ENCODE measurements around the gene FAM50B.
"Not testable (repeated sequence)": the region's sequence is repeated elsewhere in the genome, so short reads cannot be mapped to it uniquely, and the experiment has no call there.

The FAM50B gene

DNA sequence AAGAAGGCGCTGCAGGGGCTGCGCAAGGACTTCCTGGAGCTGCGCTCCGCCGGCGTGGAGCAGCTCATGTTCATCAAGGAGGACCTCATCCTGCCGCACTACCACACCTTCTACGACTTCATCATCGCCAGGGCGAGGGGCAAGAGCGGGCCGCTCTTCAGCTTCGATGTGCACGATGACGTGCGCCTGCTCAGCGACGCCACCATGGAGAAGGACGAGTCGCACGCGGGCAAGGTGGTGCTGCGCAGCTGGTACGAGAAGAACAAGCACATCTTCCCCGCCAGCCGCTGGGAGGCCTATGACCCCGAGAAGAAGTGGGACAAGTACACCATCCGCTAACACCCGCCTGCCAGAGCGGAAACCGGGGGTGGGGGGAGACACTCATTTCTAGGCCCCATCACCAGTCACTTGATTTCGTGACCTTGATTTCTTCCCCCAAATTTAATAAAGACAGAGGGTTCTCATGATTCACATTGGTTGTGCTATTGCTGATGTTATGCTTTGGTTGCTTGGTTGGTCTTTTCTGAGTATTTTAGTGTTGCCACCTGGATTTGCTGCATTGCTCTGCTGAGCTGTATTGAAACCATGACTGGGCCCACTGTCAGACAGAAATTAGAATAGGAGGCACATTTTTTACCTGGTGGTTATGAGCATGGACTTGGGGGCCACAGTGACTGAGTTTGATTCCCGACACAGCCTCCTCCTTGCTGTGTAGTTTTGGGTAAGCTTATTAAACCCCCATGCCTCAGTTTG is 1.5 kb downstream of the FAM50B start:
- DNase-seq = no peak

DNA sequence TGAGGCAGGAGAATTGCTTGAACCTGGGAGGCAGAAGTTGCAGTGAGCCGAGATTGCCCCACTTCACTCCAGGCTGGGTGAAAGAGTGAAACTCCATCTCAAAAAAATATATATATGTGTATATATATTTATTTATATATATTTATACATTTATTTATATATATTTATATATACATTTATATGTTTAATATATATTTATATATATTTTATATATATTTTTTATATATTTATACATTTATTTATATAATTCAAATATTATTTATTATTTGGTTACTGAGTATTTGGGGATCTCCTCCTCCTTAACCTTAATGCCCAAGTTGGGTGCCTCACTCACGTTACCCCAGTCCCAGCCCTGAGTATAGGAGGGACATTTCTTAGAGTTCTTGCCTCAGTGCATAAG is 2.7 kb downstream of the FAM50B start:
- no peak for DNase-seq

DNA sequence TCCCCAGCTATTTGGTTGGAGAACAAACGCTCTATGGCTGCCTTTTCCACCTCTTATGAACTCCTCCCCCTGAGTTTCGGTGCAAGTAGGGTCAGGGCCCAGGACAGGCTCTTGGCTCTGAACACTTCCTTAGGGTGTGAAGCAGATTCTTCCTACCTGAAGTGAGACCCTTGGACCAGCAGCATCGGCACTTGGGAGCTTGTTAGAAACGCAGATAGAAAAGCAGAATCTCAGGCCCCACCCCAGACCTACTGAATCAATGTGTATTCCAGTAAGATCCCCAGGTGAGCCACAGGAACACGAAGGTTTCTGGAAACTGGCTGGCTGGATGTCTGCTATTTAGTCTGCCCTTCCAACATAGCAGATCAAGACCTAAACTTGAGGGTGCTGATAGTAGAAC is 3.2 kb downstream of the FAM50B start:
- no peak for DNase-seq

DNA sequence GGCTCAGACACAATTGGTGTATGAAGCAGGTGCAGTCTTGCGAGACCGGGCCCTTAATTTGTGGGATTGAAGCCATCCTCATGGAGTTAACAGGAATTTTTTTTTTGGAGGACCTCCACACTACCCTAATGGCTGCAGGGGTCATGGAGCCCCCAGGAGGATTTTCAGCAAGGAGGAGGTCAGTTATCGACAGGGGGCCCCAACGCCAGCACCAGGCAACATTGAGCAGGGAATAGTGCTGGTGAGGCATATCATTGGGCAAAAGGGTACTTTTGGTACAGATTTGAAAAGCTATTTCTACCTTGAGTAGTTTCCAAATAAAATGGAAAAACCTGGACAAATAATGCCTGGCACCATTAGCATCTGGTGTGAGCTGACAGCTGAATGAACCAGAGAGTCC is 6.7 kb downstream of the FAM50B start:
- DNase-seq = no peak

DNA sequence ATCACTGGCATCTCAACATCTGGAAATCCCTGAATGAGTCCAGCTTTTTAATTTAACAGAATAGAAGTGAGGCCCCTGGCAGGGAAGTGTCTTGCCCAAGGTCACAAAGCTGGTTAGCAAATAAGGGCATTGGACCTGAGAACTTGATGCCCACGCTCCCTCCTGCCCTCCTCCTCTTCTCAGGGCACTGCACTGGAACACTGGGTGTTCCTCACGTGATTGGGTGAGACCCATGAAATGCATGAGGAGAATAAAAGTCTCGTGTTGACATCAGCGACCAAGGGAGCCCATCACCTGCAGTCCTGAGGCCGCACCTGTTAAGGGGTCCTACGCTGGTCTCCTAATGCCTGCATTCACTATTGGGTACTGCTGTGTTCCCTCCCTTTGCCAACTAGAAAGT is 7.4 kb downstream of the FAM50B start:
- no peak for DNase-seq

DNA sequence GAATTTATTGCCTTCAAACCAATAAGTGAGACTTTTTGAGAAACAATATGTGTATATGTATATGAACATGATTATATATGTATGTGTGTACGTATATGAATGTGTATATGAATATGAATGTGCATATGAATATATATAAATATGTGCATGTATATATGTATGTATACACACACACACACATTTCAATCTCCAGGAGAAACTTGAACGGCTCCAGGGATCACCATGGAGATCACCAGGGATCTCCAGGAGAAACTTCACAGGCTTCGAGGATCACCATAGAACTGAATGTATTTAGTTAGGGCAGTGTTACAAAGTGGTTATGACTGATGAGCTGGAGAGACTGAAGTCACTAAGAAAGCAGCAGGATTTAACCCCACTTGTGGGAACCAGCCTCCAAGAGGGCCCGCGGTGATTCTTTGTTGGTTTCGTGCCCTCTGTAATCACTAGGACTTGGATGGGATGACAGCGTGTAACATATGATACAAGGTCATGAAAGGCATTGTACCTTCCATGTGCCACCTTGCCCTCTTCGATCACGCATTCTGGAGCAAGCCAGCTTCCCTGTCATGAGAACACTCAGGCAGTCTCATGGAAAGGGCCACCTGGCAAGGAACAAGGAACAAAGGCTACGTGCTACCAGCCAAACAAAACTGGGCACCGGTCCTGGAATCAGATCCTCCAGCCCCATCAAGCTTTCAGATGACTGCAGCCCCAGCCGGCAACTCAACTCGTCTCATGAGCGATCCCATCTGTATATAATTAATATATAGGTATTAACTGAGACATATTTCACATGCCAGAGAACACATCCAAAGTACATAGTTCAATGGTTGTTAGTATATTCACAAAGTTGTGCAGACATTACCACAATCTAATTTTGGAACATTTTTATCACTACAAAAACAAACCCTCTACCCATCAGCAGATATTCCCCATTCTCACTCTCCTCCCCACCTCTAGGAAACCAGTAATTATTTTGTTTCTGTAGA is 8.6 kb downstream of the FAM50B start:
- no peak for DNase-seq

DNA sequence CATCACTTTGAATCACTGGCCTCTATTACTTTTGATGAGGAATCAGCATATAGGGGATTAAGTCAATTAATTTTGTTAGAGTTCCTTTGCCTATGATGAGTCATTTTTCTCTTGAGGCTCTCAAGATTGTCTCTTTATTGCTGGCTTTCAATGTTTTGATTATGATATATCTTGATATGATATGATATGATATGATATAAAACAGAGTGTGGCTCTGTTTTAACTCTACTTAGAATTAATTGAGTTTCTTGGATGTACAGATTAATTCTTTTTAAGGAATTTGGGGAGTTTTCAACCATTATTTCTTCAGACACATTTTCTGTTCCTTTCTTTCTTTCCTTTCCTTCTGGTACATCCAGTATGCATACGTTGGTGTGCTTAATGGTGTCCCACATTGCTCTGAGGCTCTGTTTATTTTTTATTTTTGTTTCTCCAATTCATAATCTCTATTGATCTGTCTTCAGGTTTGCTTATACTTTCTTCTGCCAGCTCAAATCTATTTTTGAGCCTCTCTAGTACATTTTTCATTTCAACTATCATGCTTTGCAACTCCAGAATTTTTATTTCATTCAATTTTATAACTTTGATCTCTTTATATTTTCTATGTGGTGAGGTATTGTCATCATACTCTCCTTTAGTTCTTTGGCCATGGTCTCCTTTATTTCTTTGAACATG is 10.8 kb downstream of the FAM50B start:
- no peak for DNase-seq

DNA sequence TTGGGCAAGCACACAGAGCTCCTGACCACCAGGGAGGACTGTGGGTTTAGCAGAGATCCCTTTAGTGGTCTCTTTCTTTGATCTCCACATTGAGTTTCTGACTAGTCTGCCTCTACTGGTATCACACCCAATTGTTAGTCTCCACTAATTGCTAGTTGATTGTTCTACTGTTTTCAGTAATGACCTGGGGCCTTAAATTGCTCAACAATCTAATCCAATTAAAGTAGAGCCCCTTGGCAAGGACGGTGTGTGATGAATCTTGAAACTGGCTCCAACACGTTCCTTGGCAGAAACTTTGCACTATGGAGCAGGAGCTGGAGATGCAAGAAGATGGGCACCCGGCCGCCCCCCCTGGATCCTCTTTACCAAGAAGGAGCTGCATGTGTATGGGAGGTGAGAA is 12.3 kb downstream of the FAM50B start:
- DNase-seq = no peak

DNA sequence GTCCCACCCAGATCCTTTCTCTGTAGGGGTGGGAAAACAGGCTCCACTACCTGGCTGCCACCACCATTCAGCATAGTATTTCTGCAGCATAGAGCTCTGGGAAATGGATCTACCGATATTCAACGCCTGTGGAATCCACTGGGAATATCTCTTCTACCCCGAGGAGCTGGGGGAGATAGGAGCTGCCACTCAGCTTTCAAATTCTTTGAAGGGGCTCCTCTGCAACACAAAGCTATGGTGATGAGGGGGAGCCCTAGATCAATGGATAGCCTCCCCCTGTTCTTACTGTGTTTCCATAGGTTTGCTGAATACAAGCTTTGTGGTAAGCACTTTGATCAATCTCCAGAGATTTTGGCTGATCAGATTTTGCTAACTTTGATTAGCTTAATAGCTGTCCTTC is 12.9 kb downstream of the FAM50B start:
- no peak for DNase-seq

DNA sequence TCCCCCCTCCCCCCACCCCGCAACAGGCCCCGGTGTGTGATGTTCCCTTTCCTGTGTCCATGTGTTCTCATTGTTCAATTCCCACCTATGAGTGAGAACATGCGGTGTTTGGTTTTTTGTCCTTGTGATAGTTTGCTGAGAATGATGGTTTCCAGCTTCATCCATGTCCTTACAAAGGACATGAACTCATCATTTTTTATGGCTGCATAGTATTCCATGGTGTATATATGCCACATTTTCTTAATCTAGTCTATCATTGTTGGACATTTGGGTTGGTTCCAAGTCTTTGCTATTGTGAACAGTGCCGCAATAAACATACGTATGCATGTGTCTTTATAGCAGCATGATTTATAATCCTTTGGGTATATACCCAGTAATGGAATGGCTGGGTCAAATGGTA is 14.1 kb downstream of the FAM50B start:
- DNase-seq = not testable (repeated sequence)

DNA sequence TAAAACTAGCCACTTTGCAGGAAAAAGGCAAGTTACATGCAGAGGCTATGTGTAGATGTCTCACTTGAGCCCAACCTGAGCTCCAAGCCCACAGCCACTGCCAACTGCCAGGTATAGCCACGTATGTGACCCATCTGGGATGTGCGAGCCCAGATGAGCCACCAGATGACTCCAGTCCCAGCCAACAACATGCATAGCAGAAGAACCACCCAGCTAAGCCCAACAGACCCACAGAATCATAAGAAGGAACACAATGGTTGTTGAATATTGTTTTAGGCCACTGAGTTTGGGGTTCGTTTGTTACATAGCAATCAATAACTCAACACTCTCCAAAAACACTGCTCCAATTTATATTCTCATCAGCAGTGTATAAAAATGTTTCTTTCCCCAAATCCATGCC is 16.3 kb downstream of the FAM50B start:
- no peak for DNase-seq

DNA sequence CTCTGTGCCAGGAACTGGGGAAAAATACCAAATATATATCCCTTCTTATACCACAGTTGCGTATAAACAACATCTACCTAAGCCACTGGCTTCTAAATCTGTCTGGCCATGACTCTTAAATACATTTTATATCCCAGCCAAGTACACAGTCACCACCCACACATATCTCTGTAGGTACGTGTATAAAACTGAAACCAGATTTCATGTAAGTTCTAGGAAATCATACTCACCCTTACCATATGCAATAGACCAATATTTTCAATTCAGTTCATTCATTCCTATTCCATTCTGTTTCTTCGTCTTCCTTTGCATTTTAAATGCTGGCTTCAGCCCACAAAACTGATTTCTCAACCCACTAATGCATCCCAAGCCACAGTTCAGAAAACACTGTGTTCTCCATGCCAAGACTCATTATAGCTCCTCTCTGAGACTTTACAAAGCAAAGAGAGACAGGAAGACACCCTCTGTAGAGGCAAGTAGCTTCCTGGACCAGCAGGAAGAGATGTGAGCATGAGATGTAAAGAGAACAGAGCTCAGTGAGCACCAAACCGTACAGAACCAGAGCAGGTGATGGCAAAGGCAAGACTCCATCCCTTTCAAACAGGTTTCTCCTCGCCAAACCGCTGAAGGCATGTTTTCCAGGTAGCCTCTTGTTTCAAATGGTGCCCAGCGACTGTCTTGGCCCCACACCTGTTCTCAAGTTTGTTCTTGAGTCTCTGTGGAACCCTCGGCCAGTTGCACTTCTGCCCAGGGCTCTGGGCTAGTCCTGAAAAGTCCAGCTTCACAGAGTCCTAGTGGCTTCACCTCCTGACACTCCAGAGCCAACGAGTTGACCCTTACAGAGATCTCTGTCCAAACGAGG is 18.7 kb downstream of the FAM50B start:
- DNase-seq = no peak

DNA sequence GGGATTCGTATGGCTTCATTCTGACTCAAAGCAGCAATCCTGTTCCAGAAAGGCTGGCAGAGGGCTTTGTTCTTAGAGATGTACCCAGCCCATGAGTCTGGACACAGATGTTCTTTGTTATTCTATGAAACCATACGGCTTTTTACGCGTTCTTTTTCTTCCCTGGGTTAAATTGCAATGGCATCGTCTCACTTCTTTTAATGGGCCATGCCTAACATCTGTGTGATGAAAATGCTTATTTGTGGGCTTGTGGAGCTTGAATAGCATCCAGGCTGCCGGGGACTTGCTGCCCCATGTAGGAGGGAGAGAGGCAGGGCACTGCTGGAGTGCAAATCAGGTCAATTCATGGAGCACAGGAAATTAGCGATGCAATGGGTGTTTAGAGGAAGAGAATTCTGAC is 19.4 kb downstream of the FAM50B start:
- DNase-seq = no peak

DNA sequence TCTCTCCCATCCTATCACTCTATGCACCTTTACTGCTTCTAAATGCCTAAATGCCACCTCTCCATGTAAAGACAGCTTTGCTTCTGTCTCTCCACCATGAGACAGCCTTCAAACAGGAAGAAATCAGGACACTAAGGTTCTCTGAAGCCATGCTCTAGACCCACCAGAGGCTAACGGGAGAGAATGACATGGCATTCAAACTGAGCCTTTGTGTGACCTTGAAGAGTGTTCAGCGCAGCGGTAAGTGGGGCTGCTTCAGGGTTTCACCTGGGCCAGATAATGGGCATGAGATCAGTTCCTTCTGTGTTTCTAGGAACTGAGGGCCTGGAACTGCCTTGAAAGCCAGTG is 20.1 kb downstream of the FAM50B start:
- no peak for DNase-seq

DNA sequence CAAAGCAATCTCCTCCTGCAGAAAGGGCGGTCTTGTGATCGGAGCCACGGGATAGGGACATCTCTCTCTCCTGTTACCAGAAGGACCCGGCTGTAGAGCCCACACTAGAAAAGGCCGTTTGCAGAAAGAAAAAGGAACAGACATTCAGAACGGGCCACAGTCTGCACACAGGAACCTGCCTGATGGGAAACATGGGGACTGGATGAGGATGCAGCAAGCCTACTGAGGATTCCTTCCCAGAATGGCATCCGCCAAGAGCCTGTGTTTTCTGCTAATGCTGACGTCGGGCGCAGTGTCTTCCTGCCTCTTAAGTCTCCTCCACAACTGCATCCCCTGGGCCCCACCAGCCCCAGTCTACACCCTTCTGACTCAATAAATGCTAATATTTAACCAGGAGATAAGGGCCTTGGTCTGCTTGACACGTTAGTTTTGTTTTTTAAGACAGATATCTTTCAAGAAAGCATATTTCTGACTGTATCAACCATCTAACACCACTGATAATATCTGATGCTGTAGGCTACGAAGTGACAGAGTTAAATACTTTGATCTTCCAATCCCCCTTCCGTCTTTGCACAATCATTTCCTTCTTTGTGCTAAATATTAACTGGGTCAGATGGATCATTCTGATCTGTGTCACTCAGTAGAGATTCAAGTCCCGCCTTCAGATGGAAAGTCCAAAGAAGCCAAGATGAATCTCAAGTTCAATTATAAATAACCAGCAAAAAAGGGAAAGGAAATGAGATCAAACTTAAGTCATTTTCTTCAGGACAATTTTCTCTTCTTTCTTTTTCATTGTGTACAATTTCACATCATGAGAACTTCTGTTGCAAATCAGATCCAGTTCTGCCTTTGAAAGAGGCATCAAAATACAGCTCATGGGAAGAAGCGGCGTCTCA is 20.7 kb downstream of the FAM50B start:
- DNase-seq = no peak

DNA sequence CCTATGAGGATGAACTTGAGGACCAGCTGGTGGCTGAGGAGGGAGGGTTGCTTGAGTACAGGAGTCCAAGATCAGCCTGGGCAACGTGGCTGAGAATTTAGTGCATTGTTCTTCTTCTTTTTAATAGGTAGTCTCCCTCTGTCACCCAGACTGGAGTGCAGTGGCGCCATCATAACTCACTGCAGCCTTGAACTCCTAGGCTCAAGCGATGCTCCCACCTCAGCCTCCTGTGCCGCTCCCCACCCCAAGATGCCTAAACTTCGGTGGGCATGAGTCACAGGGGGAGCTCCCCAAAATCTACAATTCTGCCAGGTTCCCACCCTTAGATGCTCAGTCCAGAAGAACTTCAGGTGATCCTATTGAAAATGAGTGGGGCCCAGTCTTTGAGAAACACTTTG is 21.4 kb downstream of the FAM50B start:
- DNase-seq = no peak

DNA sequence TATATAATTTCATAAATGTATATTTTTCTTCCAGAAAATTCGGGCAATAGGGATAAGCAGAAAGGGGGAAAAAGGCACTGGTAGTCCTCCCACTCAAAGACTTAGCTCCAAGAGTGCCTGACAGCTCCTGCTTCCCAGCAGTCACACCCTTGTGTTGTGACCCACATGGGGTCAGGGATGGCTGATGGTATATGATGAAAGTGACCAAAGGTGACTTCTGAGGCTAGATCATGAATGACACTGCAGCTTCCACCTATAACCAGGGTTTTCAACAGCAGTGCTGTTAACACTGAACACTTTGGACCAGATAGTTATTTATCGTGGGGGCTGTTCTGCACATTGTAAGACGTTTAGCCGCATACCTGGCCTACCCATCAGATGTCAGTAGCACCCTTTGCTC is 22.3 kb downstream of the FAM50B start:
- no peak for DNase-seq

DNA sequence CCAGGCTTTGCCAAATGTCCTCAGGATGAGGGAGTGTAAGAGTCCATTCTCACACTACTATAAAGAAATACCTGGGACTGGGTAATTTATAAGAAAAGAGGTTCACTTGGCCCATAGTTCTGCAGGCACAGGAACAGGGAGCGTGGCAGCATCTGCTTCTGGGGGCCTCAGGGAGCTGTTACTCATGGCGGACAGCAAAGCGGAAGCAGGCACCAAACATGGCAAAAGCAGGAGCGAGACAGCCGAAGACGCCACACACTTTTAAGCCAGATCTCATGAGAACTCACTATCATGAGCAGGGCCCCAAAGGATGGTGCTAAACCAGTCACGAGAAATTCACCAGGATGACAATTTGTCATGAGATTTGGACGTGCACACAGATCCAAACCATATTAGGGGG is 22.8 kb downstream of the FAM50B start:
- DNase-seq = no peak

DNA sequence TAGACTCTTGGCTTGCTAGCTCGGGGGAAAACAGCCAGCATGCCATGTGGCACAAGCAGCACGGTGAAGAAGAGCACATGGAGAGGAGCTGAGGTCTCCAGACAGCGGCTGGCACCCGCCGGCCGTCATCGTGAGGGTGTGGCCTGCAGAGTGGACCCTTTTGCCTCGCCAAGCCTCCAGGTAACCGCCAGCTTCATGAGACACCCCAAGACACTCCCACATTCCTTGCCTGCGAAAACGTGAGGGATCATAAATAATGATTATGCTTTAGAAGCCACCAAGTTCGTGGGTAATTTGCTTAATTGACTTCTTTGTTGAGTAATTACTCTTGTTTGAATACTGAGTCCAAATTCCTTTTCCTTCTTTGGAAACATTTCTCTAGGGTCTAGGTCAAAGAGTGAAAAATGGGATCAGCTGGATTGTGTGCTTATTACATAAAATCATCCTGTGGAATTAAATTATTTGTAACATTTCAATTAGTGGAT is 23.2 kb downstream of the FAM50B start:
- no peak for DNase-seq

DNA sequence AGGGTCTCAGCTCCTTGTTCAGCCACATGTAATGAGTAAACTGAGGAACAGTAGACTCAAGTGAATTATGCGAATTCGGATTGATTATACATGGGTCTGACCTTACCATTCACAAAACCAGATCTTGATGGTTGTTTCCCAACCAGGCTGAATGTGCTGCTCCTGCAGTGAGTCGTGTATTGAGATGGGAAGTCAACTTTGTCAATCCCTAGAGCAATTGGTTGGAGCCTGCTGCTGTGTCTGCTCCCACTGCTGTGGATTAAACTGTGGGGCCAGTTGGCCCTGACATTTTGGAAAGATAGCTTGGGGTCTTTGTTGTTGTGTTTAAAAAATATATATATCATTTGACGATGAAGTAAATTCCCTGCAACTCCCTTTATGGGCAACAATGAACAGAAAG is 23.9 kb downstream of the FAM50B start:
- no peak for DNase-seq

DNA sequence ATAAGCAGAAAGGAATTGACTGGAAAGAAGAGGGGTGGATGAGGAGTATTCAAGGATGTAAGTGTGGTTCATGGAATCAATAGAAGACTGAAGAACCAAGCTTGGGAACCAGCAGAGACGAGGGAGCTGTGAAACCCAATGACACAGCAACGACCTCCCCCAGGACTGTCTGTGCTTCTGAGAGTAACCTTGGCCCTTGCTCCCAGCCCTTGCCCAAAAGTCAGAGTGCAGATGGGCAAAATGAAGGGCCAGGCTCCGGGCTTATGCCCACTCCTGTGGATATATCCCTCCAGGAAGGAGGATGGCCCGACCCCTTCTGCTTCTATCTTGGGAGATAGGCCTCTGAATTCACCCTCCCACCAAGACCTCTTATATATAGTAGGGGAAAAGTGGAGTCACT is 24.9 kb downstream of the FAM50B start:
- no peak for DNase-seq

DNA sequence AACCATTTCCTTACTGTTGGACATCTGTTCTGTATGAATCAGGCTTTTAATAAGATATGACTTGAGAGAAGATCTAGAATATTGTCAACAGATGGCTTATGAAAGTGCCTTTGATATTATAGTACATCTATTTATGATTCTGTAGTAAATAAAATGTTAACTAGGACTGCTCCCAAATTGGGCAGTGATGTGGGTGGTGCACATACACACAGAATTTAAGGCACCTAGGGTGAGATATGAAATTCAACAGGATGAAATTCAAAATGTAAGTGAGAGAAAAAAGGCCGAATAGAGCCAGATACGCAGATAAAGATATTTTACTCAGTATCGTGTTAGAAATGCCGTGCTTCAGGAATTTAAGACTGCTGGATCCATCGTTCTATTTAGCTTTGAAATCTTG is 26.3 kb downstream of the FAM50B start:
- no peak for DNase-seq
